Activated T-helper 1 cell treated with anti-CD3 and anti-CD28 coated beads, Interleukin-12 subunit alpha, Interleukin-12 subunit beta, Interleukin-2, Interleukin-4 antibody, amounts not matched to agents 30 ng/mL and 10 ng/mL and 1 ng/mL, durations not matched to agents 14 hours and 24 hours and 36 hours (primary cell): Measurements from ENCODE around the gene SLC9A3. TPM values are rescaled to one million over a fixed set of nuclear protein-coding genes. Genes with fewer than 3 reads are reported as not detected.

Source experiments
- DNase-seq: peaks from one replicate; pipeline ENCODE4 v3.0.0; 2021; ENCODE audit warnings: low spot score
- H3K27ac Mint-ChIP-seq: one replicate; pipeline ENCODE4 v1.8.0; 2021; ENCODE audit warnings: mild to moderate bottlenecking, mixed read lengths
- H3K27me3 Mint-ChIP-seq: one replicate; pipeline ENCODE4 v1.8.0; 2022; ENCODE audit warnings: mild to moderate bottlenecking, moderate library complexity, mixed read lengths; ENCODE audit not compliant: insufficient read depth
- H3K36me3 Mint-ChIP-seq: one replicate; pipeline ENCODE4 v1.8.0; 2021; ENCODE audit warnings: low read depth, mixed read lengths
- H3K4me1 Mint-ChIP-seq: one replicate; pipeline ENCODE4 v1.8.0; 2021; ENCODE audit warnings: low read depth, mixed read lengths
- H3K4me3 Mint-ChIP-seq: one replicate; pipeline ENCODE4 v1.8.0; 2021; ENCODE audit warnings: mild to moderate bottlenecking, moderate library complexity, mixed read lengths
- H3K9me3 Mint-ChIP-seq: one replicate; pipeline ENCODE4 v1.8.0; 2021; ENCODE audit warnings: mixed read lengths
- intact Hi-C: fragments of 100-400 bp; cut with micrococcal nuclease; formaldehyde crosslinking; loops from one replicate; pipeline ENCODE4 v1.15.1; 2024
- total RNA-seq: library from RNA; stranded (reverse); gene quantifications from 2 replicates; pipeline ENCODE4 v1.2.3, GENCODE V29; 2022

SLC9A3 gene
- total RNA-seq, 1 donor from 2014 or later, result 3.0 TPM

GRCh38 chr5:463952-464351 lies 60.3 kb downstream of the SLC9A3 start:
- Mint-ChIP-seq H3K4me3 (peak overlapping the region; percentile 47), H3K9me3 (no peaks in the 10 kb centered on the region), H3K27ac (peak overlapping the region; percentile 71), H3K27me3 (no peaks in the 10 kb centered on the region), H3K36me3 (peaks cover 52% of the 10 kb centered on the region), H3K4me1 (peaks cover 51% of the 10 kb centered on the region)
- intact Hi-C loops, result loop anchor here (5.0 kb wide), 2 partner anchors 132 to 247 kb away; partner anchors contain the start of genes CCDC127 and SDHA
- DNase-seq, result peak; percentile 61

DNA sequence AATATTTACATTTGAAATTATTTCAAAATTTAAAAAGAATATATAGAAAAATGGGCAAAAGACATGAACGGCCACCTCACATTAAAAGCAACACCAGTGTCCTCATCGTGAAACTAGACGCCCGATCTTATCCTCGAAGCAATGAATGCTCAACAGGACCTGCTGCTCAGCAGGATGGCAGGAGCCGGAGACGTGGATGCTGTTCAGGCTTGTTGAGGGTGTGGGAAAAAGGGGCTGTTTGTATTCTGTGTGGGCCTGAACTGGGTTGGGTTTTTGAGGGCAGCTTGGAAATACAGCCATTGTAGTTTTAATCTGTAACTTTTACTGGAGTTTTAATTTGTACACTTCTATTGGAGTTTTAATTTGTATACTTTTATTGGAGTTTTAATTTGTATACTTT lies 60.9 kb downstream of the SLC9A3 start:
- Mint-ChIP-seq H3K27ac (peak overlapping the region; percentile 34), H3K9me3 (no peaks in the 10 kb centered on the region), H3K4me3 (no peak overlapping the region), H3K36me3 (peaks cover 58% of the 10 kb centered on the region), H3K27me3 (no peaks in the 10 kb centered on the region), H3K4me1 (peaks cover 57% of the 10 kb centered on the region)
- DNase-seq, result no peak
- intact Hi-C loops, result loop anchor here (5.0 kb wide), 2 partner anchors 131 to 246 kb away; partner anchors contain the start of genes CCDC127 and SDHA

DNA sequence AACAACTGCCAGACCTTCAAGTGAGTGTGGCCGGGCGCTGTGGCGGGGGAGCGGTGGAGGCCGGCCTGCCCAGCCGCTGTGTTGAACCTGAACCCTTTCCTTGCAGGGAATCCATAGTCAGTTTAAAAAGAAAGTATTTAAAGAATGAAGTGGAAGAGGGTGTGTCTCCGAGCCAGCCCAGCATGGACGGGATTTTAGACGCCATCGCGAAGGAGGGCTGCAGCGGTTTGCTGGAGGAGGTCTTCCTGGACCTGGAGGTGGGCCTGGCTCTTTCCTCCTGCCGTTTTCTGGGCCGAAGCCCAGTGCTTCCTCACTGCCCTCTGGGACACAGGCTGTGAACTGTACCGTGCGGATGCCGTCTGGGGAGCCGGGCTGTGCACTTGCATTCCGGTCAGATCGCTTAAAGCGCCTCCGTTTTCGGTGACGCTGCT lies 62.2 kb downstream of the SLC9A3 start:
- intact Hi-C loops, result loop anchor here (5.0 kb wide), 2 partner anchors 130 to 245 kb away; partner anchors contain the start of genes CCDC127 and SDHA
- Mint-ChIP-seq H3K9me3 (no peaks in the 10 kb centered on the region), H3K27me3 (no peaks in the 10 kb centered on the region), H3K4me1 (peaks cover 65% of the 10 kb centered on the region), H3K27ac (no peak overlapping the region), H3K36me3 (peaks cover 66% of the 10 kb centered on the region), H3K4me3 (no peak overlapping the region)
- no peak for DNase-seq

DNA sequence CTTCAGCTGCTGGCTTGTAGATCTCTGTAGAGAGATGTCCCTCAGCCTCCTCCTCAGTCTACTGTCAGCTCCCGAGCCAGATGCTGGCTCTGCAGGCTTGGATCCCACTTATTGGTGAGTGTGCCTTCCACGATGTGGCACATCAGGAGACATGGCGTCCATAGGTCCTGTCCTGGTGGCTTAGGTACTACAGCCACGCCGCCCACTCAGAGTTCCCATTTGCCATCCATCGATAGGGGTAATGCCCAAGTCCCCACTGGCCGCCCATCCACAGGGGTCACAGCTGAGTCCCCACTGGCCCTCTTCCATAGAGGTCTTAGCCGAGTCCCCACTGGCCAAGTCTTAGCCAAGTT lies 64.0 kb downstream of the SLC9A3 start:
- H3K4me3 Mint-ChIP-seq, result peak overlapping the region; percentile 52
- intact Hi-C loops, result loop anchor here (5.0 kb wide), 2 partner anchors 128 to 243 kb away; partner anchors contain the start of genes CCDC127 and SDHA
- H3K9me3 Mint-ChIP-seq, result no peaks in the 10 kb centered on the region
- no peaks in the 10 kb centered on the region for H3K27me3 Mint-ChIP-seq
- H3K27ac Mint-ChIP-seq, result peak overlapping the region; percentile 91
- H3K4me1 Mint-ChIP-seq, result peaks cover 70% of the 10 kb centered on the region
- peaks cover 69% of the 10 kb centered on the region for H3K36me3 Mint-ChIP-seq
- DNase-seq, result no peak

- H3K4me3 Mint-ChIP-seq, result peak overlapping the region; percentile 59
- no peaks in the 10 kb centered on the region for H3K9me3 Mint-ChIP-seq
- no peak for DNase-seq
- H3K27ac Mint-ChIP-seq, result peak overlapping the region; percentile 91
- H3K36me3 Mint-ChIP-seq, result peaks cover 66% of the 10 kb centered on the region
- intact Hi-C loops, result loop anchor here (1.0 to 5.0 kb wide), 6 partner anchors 14 to 242 kb away; partner anchors contain the start of genes CCDC127, EXOC3 and SDHA
- H3K27me3 Mint-ChIP-seq, result no peaks in the 10 kb centered on the region
- H3K4me1 Mint-ChIP-seq, result peaks cover 74% of the 10 kb centered on the region
These were observed 64.5 kb downstream of the SLC9A3 start for GRCh38 chr5:459562-460272.

GRCh38 chr5:458547-459353 lies 65.5 kb downstream of the SLC9A3 start:
- Mint-ChIP-seq H3K4me1 (peaks cover 75% of the 10 kb centered on the region), H3K9me3 (no peaks in the 10 kb centered on the region), H3K4me3 (peak overlapping the region; percentile 59), H3K27ac (peak overlapping the region; percentile 91), H3K27me3 (no peaks in the 10 kb centered on the region), H3K36me3 (peaks cover 67% of the 10 kb centered on the region)
- intact Hi-C loops, result loop anchor here (1.0 to 5.0 kb wide), 4 partner anchors 15 to 80 kb away; partner anchors contain the start of gene EXOC3
- DNase-seq, result peak; percentile 56

- no peak for DNase-seq
- no peak overlapping the region for H3K27ac Mint-ChIP-seq
- peaks cover 74% of the 10 kb centered on the region for H3K36me3 Mint-ChIP-seq
- peaks cover 77% of the 10 kb centered on the region for H3K4me1 Mint-ChIP-seq
- H3K9me3 Mint-ChIP-seq, result peaks cover 13% of the 10 kb centered on the region
- no peak overlapping the region for H3K4me3 Mint-ChIP-seq
- intact Hi-C loops, result loop anchor here (5.0 kb wide), 1 partner anchor 65 kb away; no protein-coding TSS in a partner anchor
- no peaks in the 10 kb centered on the region for H3K27me3 Mint-ChIP-seq
These were observed 66.9 kb downstream of the SLC9A3 start for GRCh38 chr5:457195-457961.

GRCh38 chr5:456351-457194 lies 67.7 kb downstream of the SLC9A3 start:
- Mint-ChIP-seq H3K27me3 (no peaks in the 10 kb centered on the region), H3K4me3 (no peak overlapping the region), H3K4me1 (peaks cover 70% of the 10 kb centered on the region), H3K36me3 (peaks cover 74% of the 10 kb centered on the region), H3K27ac (peak overlapping the region; percentile 46), H3K9me3 (peaks cover 21% of the 10 kb centered on the region)
- DNase-seq, result no peak
- intact Hi-C loops, result loop anchor here (5.0 kb wide), 1 partner anchor 64 kb away; no protein-coding TSS in a partner anchor

- Mint-ChIP-seq H3K4me3 (no peak overlapping the region), H3K36me3 (peaks cover 80% of the 10 kb centered on the region), H3K4me1 (peaks cover 68% of the 10 kb centered on the region), H3K9me3 (peaks cover 29% of the 10 kb centered on the region), H3K27me3 (no peaks in the 10 kb centered on the region), H3K27ac (no peak overlapping the region)
- intact Hi-C loops, result loop anchor here (5.0 kb wide), 1 partner anchor 64 kb away; no protein-coding TSS in a partner anchor
- no peak for DNase-seq
These were observed 68.4 kb downstream of the SLC9A3 start for GRCh38 chr5:455806-456205.

GRCh38 chr5:454936-455335 lies 69.3 kb downstream of the SLC9A3 start:
- H3K27ac Mint-ChIP-seq, result no peak overlapping the region
- no peak overlapping the region for H3K4me3 Mint-ChIP-seq
- H3K9me3 Mint-ChIP-seq, result peaks cover 38% of the 10 kb centered on the region
- no peaks in the 10 kb centered on the region for H3K27me3 Mint-ChIP-seq
- no peak for DNase-seq
- H3K36me3 Mint-ChIP-seq, result peaks cover 80% of the 10 kb centered on the region
- H3K4me1 Mint-ChIP-seq, result peaks cover 64% of the 10 kb centered on the region
- intact Hi-C loops, result loop anchor here (5.0 kb wide), 1 partner anchor 63 kb away; no protein-coding TSS in a partner anchor

DNA sequence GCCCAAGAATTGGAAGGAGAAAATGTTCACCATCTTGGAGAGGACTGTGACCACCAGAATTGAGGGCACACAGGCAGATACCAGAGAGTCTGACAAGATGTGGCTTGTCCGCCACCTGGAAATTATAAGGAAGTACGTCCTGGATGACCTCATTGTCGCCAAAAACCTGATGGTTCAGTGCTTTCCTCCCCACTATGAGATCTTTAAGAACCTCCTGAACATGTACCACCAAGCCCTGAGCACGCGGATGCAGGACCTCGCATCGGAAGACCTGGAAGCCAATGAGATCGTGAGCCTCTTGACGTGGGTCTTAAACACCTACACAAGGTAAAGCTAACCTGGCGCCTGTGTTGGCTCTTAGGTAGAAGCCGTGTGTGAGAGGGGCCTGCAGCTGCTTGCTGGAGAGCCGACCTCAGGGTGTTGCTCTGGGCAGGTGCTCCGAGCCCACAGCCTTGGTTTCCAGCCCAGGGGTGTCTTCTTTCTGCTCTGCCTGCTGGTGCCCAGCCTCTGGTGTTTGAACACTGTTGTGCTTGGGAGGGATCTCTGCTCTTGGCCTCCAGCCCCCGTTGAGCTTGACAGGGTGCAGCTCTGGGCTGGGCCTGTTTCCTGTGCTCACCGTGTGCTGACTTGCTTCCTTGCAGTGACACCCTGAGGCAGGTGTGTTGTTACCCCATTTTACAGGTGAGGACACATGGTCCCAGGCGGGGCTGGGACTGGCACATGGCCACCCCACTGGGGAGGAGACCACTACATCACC lies 70.3 kb downstream of the SLC9A3 start:
- peaks cover 80% of the 10 kb centered on the region for H3K36me3 Mint-ChIP-seq
- peak overlapping the region; percentile 85 for H3K27ac Mint-ChIP-seq
- H3K27me3 Mint-ChIP-seq, result no peaks in the 10 kb centered on the region
- intact Hi-C loops, result no loop called here
- no peak for DNase-seq
- peaks cover 38% of the 10 kb centered on the region for H3K9me3 Mint-ChIP-seq
- peak overlapping the region; percentile 59 for H3K4me3 Mint-ChIP-seq
- peaks cover 59% of the 10 kb centered on the region for H3K4me1 Mint-ChIP-seq
